Stimulated activated CD8-positive, alpha-beta memory T cell treated with anti-CD3 and anti-CD28 coated beads, Interleukin-2, amount 100 ng/mL, for 48 hours (primary cell): ENCODE results near the gene PGAP6.
"Not testable (repeated sequence)": the region's sequence is repeated elsewhere in the genome, so short reads cannot be mapped to it uniquely, and the experiment has no call there.

Experiments used
- DNase-seq, 2 donors: peaks; one replicate each; pipeline ENCODE4 v3.0.0-alpha.2; 2020; ENCODE audit warnings: low read depth in 2 of 2

PGAP6 gene

DNA sequence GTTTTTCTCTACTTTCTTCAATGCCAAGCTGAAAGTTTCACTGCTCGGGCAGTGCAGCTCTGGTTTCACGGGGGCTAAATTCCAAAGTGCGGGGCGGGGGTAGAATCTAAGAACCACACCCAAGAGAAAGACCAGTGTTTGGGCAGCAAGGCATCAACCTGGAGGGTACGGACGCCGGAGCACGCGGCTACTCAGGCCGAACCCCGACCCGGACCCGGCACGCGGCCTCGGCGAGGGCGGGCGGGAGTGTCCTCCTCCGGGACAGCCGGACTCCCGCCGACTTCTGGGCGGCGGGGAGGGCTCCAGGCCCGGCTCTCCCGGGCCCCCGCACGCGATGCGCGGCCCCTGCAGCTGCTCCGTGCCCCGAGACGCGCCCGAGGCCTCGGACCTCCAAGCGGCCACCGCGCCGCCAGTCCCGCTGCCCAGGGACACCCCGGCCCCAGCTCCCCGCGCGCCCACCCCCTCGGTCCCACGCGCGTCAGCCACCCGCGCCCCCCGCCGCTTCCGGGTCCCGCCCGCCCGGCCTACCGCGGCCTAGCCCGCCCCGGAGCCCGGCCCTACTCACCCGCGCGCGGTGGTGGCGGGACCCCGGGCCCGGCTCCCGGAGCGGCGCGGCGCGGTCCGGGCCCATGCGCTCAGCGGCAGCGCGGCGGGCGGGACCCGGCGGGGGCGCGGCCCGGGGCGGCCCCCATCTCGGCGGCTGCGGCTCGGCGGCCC, 29.8 kb downstream of the PGAP6 start:
- DNase-seq: no peak

DNA sequence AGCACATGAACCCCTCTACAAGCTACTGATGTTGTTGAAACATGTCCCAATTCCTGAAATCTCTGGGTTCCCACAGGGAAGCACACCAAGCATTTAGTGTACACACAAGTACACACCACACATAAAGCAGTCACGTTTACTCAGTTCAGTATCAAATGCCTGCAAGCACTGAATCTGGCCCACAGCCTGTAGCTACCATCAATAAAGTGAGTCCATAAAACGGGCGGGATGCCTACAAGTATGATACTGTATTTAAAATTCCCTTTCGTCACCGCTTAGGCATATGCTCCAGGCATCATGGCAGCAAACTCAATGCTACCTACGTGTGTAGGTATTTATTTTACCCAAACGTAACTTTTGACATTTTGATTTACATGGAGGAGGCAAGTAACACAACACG, 31.6 kb downstream of the PGAP6 start:
- DNase-seq: no peak

DNA sequence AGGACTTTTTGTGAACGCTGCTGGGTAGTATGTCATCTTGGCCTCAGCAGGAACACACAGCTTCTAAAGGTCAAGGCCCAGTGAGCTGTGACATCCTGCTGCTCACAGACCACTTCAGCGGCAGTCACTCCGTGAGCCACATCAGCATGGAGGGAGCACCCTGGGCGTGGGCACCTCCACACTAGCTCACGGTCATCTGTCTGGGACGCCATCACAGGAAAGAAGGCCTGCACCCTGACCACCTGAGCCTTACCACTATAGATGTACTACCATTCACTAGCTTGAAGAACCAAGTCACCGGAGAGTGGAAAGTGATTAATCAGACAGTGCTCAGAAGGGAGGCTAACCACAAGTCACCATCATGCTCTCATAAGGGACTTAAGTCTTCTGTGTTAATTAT, 32.6 kb downstream of the PGAP6 start:
- DNase-seq: no peak

DNA sequence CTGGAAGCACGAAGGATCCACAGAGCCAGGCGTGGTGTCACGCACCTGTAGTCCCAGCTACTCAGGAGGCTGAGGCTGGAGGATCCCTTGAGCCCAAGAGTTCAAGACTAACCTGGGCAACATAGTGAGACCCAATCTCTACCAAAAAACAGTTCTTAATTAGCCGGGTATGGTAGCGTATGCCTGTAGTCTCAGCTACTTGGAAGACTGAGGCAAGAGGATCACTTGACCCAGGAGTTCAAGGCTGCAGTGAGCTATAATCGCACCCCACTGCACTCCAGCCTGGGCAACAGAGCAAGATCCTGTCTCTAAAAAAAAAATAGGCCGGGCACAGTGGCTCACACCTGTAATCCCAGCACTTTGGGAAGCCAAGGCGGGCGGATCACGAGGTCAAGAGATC, 33.3 kb downstream of the PGAP6 start:
- DNase-seq: not testable (repeated sequence)

DNA sequence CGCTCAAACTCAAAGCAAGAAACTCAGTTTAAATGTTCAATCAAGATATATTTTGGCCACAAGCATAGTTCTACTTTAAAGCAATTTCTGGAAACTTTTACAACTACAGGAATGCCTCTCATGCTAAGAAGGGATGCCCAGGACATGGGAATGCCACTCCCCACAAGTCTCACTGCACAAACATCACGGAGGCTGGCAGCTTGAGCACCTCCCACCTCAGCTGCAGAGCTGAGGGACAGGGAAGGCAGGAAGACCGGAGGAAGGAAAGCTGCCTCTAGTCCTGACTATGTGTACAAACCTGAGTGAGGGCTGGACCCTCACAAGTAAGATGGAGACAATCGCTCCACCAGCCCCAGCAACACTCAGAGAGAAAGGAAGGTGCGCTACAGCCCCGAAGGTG, 34.6 kb downstream of the PGAP6 start:
- no peak for DNase-seq

DNA sequence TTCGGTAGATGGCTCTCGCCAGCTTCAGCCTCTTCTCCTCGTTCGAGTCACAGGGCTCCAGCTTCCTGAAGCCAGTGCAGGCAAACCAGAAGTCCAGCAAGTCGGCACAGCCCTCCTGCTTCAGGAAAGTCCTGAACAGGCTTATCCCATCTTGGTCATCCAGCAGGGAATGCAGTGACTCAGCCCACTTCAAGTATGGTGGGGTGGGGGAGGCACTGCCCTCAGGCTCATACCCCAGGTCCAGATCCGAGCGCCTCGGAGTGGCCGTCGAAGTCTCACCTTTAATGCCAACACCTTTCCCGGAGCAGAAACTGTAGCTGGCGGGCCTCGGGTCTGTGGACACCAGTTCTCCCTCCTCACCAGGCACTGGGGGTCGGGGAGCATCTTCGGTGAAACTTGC, 35.2 kb downstream of the PGAP6 start:
- DNase-seq: no peak

GRCh38 chr16:345772-346171, 36.0 kb downstream of the PGAP6 start:
- DNase-seq: no peak

DNA sequence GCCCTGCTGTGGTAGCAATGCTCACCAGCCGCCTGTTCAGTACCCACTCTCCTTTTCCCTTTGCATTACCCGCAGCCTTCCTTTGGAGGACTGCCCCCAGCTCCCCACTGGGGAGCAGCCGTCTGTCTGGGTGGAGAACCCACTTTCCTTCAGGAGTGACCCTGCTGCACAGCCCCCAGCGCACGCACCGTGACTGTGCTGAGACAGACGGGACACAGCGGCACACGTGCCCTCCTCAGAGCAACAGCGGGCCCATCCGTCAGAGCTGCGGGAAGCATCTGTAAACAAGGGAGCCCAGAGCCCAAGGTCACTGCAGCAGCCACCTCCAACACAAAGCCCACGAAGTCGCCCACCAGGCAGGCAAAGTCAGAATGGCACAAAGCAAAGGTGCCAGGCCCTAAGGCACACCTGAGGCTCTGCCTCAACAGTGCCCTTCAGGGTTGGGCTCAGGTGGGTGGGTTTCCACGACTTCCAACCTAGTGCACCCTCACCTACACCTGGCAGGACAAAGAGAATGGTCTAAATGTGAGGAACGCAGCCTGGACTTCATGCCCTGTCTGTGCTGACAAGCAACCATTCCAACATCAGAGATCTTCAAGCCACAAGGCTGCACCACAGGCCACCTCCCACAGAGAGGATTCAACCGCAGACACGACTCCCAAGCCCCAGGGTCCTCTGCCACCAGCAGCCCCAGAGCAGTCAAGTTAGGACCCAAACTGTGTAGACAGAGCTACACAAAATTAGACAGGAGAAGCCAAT, 39.1 kb downstream of the PGAP6 start:
- DNase-seq: no peak

DNA sequence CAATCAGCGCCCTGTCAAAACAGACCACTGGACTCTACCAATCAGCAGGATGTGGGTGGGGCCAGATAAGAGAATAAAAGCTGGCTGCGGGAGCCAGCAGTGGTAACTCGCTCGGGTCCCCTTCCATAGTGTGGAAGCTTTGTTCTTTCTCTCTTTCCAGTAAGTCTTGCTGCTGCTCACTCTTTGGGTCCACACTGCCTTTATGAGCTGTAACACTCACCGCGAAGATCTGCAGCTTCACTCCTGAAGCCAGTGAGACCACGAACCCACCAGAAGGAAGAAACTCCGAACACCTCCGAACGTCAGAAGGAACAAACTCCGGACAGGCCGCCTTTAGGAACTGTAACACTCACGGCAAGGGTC, 39.8 kb downstream of the PGAP6 start:
- DNase-seq: not testable (repeated sequence)

DNA sequence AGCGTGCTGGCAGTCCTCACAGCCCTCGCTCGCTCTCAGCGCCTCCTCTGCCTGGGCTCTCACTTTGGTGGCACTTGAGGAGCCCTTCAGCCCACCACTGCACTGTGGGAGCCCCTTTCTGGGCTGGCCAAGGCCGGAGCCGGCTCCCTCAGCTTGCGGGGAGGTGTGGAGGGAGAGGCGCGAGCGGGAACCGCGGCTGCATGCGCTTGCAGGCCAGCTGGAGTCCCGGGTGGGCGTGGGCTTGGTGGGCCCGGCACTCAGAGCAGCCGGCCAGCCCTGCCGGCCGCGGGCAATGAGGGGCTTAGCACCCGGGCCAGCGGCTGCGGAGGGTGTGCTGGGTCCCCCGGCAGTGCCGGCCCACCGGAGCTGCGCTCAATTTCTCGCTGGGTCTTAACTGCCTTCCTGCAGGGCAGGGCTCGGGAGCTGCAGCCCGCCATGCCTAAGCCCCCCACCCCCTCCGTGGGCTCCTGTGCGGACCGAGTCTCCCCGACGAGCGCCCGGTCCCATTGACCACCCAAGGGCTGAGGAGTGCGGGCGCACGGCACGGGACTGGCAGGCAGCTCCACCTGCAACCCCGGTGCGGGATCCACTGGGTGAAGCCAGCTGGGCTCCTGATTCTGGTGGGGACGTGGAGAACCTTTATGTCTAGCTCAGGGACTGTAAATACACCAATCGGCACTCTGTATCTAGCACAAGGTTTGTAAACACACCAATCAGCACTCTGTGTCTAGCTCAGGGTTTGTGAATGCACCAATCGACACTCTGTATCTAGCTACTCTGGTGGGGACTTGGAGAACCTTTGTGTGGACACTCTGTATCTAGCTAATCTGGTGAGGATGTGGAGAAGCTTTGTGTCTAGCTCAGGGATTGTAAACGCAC, 40.4 kb downstream of the PGAP6 start:
- DNase-seq: not testable (repeated sequence)

DNA sequence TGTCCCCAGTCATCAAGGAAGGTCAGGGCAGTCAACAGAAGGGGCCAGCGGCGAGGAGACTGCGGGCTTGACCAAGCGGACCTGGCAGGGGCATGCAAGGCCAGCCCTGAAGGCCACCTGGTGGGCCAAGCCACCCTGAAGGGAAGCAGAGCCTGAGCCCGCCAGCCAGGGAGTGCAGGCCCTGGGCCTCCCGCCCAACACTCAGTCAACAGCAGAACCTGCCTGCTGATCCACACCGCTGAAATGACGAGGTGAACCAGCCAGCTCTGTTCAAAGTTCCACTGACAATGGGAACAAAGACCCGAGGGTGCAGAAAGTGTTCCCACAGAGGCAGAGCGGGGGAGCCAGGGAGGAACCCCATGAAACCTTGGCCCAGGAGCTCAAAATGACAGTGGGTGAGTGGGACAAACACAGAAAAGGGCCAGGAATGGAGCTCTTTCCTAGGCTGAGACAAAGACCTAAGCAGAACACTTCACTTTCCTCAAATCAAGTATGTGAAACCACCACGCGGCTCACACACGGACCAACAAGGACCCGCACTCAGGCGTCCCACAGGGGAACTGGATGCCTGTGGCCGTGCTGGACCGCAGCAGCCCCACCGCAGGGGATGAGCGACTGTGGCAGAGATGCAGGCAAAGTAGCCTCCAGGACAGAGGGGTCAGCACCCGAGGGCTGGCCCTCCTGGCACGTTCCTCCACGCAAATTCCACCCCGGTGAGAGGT, 41.2 kb downstream of the PGAP6 start:
- no peak for DNase-seq

- DNase-seq: no peak
These were observed 42.1 kb downstream of the PGAP6 start for GRCh38 chr16:339680-340079.

DNA sequence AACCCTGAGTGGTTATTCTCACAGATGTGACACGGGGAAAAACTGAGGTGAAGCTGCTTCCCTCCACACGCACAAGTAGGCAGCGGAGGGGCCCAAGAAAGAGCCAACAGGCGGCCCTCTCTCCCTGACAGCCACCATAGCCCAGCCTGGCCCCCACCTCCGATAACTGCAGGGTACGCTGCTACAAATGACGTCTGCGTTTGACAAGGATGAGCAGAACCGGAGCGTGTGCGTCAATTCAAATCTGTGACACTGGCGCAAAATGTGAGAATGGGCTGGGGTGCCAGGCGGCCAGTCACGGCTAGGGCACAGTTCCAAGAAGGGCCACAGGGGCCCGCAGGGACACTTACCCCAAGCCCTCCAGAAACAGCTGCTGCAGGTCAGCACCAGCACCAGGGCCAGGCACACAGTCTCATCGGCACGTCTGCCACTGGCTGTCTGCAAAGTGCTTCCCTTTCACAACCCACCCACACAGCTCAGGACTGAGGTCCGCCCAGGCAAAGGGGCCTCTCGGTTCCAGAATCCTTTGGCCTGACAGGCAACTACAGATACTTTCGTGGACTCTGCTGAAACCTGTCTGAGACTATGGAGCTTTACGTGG, 43.7 kb downstream of the PGAP6 start:
- no peak for DNase-seq

- DNase-seq: no peak
These were observed 44.3 kb downstream of the PGAP6 start for GRCh38 chr16:337437-337836.

DNA sequence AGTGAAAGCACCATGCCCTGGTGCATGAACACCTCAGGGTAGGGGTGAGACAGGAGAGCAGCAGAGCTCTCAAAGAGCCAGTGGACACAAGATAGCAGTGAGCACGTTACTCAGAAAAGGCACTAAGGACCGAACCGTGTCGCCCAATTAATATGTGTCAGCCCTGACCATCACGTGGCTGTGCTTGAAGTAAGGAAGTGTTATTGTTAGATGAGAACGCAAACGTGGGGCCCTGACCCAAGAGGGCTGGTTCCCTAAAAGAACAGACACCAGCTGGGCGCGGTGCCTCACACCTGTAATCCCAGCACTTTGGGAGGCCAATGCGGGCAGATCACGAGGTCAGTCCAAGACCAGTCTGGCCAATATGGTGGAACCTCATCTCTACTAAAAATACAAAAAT, 45.5 kb downstream of the PGAP6 start:
- no peak for DNase-seq

GRCh38 chr16:334861-335632, 46.7 kb downstream of the PGAP6 start:
- not testable (repeated sequence) for DNase-seq

DNA sequence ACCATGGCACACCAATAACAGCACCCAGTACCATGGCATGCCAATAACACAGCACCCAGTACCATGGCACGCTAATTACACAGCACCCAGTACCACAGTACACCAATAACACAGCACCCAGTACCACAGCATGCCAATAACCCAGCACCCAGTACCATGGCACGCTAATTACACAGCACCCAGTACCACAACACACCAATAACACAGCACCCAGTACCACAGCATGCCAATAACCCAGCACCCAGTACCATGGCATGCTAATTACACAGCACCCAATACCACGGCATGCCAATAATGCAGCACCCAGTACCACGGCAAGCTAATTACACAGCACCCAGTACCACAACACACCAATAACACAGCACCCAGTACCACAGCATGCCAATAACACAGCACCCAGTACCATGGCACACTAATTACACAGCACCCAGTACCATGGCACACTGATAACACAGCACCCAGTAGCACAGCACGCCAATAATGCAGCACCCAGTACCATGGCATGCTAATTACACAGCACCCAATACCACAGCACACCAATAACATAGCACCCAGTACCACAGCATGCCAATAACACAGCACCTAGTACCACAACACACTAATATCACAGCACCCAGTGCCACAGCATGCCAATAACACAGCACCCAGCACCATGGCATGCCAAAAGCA, 47.5 kb downstream of the PGAP6 start:
- not testable (repeated sequence) for DNase-seq

DNA sequence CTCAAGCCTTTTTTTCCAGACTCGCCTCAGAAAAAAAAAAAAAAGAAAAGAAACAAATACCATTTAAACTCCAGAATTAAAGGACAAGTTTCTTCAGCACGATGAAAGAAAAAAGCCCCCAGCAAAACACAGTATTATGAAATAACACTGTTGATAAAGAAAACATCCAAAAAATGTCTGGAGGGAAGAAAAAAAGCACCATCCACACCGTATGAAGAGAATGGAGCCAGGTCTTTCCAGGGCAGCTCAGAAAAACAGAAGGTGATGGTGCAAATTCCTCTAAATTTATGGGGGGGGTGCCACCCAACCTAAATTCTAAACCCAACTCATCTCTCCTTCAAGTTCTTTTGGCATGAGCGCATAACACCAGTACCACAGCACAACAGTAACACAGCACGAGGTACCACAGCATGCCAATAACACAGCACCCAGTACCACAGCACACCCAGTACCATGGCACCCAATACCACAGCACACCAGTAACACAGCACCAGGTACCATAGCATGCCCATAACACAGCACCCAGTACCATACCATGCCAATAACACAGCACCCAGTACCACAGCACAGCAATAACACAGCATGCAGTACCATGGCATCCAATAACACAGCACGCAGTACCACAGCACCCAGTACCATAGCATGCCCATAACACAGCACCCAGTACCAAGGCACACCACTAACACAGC, 48.2 kb downstream of the PGAP6 start:
- DNase-seq: no peak

GRCh38 chr16:331181-331814, 50.5 kb downstream of the PGAP6 start:
- not testable (repeated sequence) for DNase-seq
